Upper lobe of right lung (tissue), 1 donor: ENCODE measurements around the gene CARS2. TPM values are rescaled to one million over a fixed set of nuclear protein-coding genes. Genes with fewer than 3 reads are reported as not detected.

Experiments
- ATAC-seq: fragments of 200-7000 bp; cut with Tn5 transposase; one replicate; pipeline ENCODE4 v1.9.1; 2020; ENCODE audit warnings: mild to moderate bottlenecking, moderate library complexity
- DNase-seq: peaks from one replicate; pipeline ENCODE4 v3.0.0-alpha.2; 2020
- H3K27ac ChIP-seq: fragments of 200-600 bp; one replicate; pipeline ENCODE4 v1.8.0; 2022
- H3K27me3 ChIP-seq: fragments of 200-600 bp; one replicate; pipeline ENCODE4 v1.8.0; 2022; ENCODE audit warnings: mild to moderate bottlenecking
- H3K36me3 ChIP-seq: fragments of 200-600 bp; one replicate; pipeline ENCODE4 v1.8.0; 2022
- H3K4me1 ChIP-seq: fragments of 200-600 bp; one replicate; pipeline ENCODE4 v1.8.0; 2022
- H3K4me3 ChIP-seq: fragments of 200-600 bp; one replicate; pipeline ENCODE4 v1.8.0; 2022; ENCODE audit warnings: mild to moderate bottlenecking
- H3K9me3 ChIP-seq: fragments of 200-600 bp; one replicate; pipeline ENCODE4 v1.8.0; 2022
- intact Hi-C: fragments of 100-400 bp; cut with DNase I; formaldehyde crosslinking; loops from one replicate; pipeline ENCODE4 v1.11.0; 2022
- total RNA-seq: library from RNA; stranded (reverse); fragmentation: NEBNext Ultra II Directional; extraction: Animal tissue kit (Norgen Biotek cat#: 25700); gene quantifications from one replicate; pipeline ENCODE4 v1.2.1, GENCODE V29; 2021
- TF ChIP-seq, protein P1 (sequence below): fragments of 200-600 bp; IDR thresholded peaks from one replicate; pipeline ENCODE4 v1.8.0; 2022; ENCODE audit warnings: antibody characterized with exemption
- donor health status: DM: no; HTN: yes; CAD: no; lungs with severe emphysema.

Gene CARS2
- total RNA-seq, 1 donor from 2014 or later: 69.5 TPM

DNA sequence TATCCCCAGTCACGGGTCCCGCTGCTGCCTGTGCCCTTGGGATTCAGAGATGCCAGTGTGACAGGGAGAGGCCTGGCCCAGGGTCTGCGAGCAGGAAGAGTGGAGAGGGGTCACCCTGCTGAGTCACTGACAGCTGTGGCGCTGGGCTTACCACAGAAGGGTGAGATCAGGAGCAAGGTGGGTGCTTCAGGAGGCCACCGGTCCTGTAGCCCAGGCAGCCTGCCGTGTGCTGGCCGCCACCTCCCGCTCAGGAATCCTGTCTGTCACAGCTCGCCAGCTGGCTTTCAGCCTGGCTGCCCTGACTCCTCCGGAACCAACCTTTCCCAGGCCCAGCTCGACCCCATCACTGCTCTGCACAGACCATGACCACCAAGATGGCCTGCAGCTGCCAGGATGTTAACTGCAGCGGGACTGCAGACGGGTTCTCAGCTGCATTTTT is 65.3 kb downstream of the CARS2 start:
- peaks cover 90% of the 10 kb centered on the region for H3K36me3 ChIP-seq
- no peaks in the 10 kb centered on the region for H3K27me3 ChIP-seq
- TF ChIP-seq, protein P1, sequence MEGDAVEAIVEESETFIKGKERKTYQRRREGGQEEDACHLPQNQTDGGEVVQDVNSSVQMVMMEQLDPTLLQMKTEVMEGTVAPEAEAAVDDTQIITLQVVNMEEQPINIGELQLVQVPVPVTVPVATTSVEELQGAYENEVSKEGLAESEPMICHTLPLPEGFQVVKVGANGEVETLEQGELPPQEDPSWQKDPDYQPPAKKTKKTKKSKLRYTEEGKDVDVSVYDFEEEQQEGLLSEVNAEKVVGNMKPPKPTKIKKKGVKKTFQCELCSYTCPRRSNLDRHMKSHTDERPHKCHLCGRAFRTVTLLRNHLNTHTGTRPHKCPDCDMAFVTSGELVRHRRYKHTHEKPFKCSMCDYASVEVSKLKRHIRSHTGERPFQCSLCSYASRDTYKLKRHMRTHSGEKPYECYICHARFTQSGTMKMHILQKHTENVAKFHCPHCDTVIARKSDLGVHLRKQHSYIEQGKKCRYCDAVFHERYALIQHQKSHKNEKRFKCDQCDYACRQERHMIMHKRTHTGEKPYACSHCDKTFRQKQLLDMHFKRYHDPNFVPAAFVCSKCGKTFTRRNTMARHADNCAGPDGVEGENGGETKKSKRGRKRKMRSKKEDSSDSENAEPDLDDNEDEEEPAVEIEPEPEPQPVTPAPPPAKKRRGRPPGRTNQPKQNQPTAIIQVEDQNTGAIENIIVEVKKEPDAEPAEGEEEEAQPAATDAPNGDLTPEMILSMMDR: no peak
- no peak overlapping the region for H3K4me3 ChIP-seq
- no peak overlapping the region for H3K27ac ChIP-seq
- no peaks in the 10 kb centered on the region for H3K4me1 ChIP-seq
- DNase-seq (no peak), ATAC-seq (no peak)
- no peaks in the 10 kb centered on the region for H3K9me3 ChIP-seq
- intact Hi-C loops: no loop called here

DNA sequence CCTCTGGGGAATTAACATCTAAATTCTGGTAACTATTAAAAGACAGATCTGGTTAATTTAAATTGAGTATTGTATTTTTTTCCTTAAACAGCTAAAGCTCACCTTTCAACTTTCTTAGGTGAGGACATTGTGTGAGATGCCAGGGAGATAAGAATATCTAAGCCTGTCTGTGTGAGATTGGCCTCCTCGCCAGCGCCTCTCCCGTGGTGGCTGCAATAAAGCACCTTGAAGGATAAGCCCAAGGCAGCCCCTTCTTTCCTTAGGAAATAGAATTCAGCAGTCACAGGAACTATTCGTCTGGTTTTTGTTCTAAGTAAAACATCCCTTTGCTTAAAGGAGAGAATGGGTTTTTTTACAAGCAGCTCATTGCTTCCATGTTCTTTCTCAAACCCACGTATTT is 66.0 kb downstream of the CARS2 start:
- intact Hi-C loops: no loop called here
- DNase-seq: no peak
- peaks cover 97% of the 10 kb centered on the region for H3K36me3 ChIP-seq
- TF ChIP-seq, protein P1: no peak
- H3K9me3 ChIP-seq: no peaks in the 10 kb centered on the region
- no peak overlapping the region for H3K27ac ChIP-seq
- H3K4me1 ChIP-seq: no peaks in the 10 kb centered on the region
- no peaks in the 10 kb centered on the region for H3K27me3 ChIP-seq
- H3K4me3 ChIP-seq: no peak overlapping the region
- ATAC-seq: no peak

DNA sequence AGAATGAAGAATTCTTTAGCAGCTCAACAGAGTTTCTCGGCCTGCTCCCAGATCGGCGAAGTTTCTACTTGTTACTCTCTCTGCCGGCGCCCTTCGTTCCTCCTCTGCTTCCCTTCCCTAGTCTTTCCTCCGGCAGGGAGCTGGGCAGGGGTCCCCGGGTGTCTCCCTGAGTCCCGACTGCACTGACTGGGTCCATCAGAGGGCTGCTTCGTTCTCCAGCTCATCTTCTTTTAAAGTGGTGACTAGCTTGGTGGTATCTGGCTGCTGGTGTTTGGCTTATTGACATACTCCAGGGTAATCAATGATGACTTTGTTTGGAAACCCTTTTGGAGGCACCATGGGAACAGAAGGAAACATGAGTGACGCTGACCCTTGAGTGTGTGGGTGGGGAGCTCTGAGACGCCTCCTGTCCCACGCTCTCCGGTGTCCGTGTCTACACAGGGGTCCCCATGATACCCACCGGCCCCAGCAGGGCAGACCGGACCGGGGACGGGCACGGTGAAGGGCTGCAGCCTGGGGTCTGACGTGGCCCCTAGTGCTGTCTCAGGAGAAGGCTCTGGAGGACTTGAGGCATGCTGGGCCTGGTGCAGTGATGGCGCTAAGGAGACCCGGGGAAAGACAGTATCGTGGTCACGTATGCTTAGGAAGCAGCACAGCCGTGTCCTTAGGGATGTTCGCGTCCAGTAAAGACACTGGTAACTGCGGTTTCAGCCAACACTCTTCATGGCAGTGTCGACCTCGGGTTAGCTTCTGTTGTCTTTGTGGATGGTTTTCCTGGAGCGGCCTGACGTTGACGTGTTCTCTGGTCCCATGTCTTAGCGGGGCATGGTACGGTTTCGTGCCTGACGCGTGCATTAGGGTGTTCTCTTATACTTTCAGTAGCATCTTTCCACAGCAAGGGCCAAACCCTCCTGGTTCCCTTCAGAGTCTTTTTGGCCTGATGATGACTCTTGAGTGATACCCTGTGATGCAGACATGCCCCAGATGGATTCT is 66.8 kb downstream of the CARS2 start:
- DNase-seq: no peak
- Histone ChIP-seq H3K27me3 (no peaks in the 10 kb centered on the region), H3K9me3 (no peaks in the 10 kb centered on the region), H3K4me3 (no peak overlapping the region), H3K27ac (no peak overlapping the region), H3K36me3 (peaks cover 98% of the 10 kb centered on the region), H3K4me1 (no peaks in the 10 kb centered on the region)
- intact Hi-C loops: no loop called here
- no peak for ATAC-seq
- TF ChIP-seq, protein P1: no peak

DNA sequence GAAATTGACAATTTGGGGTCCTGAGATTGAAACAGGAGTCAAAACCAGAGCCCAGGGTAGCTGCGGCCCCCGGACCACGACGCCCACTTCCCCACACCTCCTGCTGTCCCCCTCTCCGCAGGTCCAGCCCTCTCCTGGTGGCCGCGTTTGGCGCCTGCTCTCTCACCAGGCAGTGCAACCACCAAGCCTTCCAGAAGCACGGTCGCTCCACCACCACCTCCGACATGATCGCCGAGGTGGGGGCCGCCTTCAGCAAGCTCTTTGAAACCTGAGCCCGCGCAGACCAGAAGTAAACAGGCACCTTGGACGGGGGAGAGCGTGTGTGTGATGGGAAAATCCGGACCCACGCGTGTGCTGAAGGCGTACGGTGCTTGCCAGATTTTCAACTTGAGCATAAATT is 67.7 kb downstream of the CARS2 start:
- ATAC-seq: no peak
- intact Hi-C loops: no loop called here
- no peak for DNase-seq

DNA sequence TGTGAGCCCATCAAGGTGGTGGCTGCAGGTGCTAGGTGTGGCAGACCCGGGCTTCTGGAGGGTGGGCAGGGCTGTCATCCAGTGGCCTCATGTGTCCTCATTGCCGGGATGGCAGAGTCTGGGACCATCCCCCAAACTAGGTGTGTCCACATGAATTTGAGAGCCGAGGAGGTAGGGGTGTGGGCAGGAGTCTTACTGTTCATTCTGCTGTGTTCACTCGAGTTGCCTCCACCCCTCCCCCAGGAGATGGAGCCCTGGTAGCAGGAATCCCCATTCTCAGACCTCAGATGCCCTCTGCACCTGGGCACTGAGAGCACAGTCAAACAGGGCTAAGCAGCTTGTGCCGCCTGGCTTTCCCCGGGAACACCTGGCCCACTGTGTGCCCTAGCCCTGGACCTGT is 68.2 kb downstream of the CARS2 start:
- no peak for DNase-seq
- Histone ChIP-seq H3K27me3 (no peaks in the 10 kb centered on the region), H3K4me1 (no peaks in the 10 kb centered on the region), H3K27ac (no peak overlapping the region), H3K36me3 (peaks cover 90% of the 10 kb centered on the region), H3K4me3 (no peak overlapping the region), H3K9me3 (no peaks in the 10 kb centered on the region)
- TF ChIP-seq, protein P1: no peak
- no peak for ATAC-seq
- intact Hi-C loops: no loop called here

More for the DNA sequence above, 67.7 kb downstream of the CARS2 start:
- H3K27me3 ChIP-seq: no peaks in the 10 kb centered on the region
- H3K9me3 ChIP-seq: no peaks in the 10 kb centered on the region
- no peaks in the 10 kb centered on the region for H3K4me1 ChIP-seq
- TF ChIP-seq, protein P1: no peak
- H3K36me3 ChIP-seq: peaks cover 95% of the 10 kb centered on the region
- no peak overlapping the region for H3K4me3 ChIP-seq
- no peak overlapping the region for H3K27ac ChIP-seq
